ENCODE results near the gene NRL.
"Not testable (repeated sequence)": the region's sequence is repeated elsewhere in the genome, so short reads cannot be mapped to it uniquely, and the experiment has no call there.

The NRL gene

DNA sequence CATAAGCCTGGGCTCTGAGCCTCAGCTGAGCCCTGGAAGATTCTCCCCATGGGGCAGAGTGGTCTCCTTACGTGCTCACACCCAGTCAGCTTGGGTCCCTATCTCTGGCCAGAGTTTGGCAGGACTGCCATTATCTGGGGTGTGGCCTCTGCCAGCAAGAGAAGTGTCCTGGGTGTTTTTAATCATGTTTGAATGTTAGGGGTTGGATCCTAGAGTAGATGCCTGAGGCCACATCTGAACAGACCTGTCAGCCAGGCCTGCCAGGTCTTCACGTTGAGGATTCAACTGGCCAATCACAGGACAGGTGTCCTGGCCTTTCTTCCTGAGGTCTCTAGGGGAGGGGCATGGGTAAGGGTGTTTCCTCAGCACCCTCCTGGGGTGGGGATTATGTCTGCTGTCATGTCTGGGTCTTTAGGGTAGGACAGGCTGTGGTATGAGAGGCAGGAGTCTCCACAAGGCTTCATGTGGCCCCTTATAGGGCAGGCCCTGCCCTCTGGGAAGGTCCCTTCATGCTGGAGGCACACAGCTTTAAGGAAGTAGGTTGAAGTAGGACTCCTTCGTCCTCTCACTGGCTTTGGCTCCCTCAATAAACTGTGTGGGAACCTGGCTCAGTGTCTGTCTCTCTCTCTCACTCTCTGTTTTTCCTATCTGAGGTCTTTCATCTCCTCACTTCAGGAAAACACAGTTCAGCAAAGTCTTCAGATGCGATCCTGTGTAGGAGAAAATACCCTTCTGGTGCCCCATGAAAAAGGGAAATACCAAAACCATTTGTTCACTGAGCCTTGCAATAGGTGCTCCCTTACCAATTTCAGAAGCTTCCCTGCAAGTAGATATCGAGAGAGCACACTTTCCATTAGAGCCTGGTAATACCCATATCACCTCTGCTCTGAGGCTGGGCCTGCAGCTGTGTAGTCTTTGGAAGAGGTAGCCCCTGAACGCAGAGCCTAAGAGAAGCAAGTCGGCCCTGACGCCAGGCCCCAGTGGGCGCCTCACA is 9.0 kb upstream of the NRL start:
- no peak for DNase-seq (ENCODE audit: low read depth)

DNA sequence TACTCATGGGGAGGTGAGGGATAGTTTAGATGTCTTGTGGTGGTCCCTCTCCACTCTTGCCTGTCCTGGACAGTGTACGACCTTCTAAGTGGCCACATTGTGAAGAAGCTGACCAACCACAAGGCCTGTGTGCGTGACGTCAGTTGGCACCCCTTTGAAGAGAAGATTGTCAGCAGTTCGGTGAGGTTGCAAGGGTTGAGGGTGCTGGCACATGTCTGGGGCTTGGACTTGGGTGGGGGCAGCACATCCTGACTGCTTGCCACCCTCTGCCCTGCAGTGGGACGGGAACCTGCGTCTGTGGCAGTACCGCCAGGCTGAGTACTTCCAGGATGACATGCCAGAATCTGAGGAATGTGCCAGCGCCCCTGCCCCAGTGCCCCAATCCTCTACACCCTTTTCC is 8.1 kb upstream of the NRL start:
- DNase-seq (ENCODE audit: low read depth) = no peak

DNA sequence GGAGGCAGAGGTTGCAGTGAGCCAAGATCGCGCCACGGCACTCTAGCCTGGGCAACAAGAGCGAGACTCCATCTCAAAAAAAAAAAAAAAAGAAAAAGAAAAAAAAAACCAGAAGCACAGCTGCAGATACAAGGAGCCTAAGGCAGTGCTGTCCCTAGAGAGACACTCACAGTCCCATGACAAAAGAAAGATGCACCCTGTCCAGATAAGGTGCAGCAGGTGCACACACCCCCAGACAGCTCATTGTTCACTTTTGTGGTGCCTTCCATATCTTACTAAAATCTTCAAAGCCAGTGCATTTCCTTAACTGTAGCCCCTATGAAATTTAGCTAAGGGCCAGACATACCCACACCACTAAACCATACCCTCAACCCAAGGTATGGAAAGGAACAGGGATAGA is 7.7 kb upstream of the NRL start:
- no peak for DNase-seq (ENCODE audit: low read depth)

DNA sequence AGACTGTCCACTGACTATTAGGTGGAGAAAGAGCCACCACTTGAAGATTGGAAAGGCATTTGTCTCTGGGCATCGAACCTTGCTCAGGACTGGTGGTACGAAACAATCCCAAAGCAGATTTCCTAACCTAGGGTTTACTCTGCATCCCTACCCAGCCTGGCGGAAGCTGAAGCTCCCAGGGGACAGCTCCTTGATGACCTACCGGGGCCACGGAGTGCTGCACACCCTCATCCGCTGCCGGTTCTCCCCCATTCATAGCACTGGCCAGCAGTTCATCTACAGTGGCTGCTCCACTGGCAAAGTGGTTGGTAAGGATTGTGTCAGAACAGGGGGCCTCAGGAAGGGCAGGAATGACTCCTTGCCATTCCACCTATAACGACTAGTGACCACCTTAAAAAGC is 6.5 kb upstream of the NRL start:
- no peak for DNase-seq (ENCODE audit: low read depth)

DNA sequence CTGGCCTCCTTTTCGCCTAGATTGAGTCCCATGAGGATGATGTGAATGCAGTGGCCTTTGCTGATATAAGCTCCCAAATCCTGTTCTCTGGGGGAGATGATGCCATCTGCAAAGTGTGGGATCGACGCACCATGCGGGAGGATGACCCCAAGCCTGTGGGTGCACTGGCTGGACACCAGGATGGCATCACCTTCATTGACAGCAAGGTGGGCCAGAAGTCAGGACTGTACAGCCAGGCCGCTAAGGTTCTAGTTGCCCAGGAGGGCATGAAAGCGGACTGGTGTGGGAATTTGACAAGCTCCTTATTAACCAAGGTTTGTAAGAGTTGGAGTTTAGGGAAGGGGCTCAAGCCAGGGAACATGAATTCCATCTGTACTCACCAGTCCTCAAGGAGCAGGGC is 4.9 kb upstream of the NRL start:
- no peak for DNase-seq (ENCODE audit: low read depth)

DNA sequence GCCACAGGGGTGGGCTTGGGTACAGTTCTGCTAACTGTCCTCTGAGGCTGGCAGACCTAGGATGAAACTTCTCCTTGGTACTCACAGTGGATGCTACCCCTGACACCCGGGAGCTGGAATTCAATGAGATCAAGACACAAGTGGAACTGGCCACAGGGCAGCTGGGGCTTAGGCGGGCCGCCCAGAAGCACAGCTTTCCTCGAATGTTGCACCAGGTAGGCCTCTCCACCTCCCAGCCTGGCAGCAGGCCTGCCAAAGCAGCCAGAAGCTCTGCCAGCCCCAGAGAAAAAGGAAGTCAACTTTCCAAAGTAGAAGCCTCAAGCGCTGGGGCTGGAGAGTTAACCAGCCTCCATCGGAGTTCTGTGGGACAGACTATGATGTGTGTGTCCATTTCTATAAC is 2.4 kb upstream of the NRL start:
- no peak for DNase-seq (ENCODE audit: low read depth)

DNA sequence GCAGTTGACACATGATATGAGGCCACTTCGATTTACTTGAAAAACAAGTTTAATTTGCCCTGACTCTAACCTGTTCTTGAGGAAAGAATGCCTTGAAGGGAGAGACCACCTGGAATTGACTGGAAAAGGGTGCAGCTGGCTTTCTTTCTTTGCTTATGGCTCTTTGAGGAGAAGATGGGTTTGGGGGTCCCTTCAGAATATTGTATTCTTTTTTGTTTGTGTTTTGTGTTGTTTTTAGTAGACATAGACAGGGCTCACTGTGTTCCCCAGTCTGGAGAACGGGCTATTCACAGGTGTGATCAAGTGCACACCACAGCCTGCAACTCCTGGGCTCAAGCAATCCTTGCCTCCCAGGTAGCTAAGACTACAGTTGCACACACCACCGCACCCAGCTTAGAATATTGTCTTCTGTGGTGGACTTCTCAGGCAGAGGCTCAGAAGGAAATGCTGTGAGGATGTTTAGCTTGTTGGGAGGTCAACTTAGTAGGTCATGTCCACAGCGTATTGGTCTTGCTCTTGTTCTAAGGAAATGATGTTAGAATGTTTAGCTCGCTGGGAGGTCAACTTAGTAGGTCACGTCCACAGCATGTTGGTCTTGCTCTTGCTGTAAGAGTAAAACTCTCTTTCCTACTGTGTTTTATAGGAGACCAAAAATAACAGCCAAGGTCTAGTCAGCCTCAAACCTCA is 1.5 kb upstream of the NRL start:
- no peak for DNase-seq (ENCODE audit: low read depth)

DNA sequence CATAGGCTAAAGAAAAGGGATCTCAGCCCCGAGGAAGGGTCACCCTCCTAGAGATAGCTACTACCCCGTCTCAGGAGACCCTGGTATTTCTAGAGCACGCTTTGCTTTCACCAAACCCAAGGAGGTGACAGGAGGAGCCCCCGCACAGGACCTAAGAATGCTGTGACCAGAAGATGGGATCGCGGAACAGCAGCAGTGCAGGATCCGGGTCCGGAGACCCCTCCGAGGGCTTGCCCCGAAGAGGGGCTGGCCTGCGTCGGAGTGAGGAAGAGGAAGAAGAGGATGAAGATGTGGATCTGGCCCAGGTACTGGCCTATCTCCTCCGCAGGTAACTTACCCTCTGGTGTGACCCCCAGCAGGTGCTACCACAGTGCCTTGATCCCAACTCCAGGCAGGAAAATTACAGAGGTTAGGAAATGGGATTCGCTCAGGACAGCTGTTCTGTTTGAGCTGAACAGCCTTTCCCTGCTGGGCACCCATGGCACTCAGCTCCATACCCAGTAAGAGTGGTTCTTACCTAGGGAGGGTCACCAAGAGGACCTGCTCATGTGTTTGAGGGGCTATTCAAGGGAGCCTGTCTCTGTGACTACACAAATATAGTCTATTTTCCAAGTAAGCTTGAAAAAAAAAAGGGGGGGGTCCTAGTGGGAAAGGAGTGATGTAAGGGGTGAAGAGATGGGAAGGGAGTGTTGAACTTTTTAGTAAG is 826 bp upstream of the NRL start:
- no peak for DNase-seq (ENCODE audit: low read depth)

DNA sequence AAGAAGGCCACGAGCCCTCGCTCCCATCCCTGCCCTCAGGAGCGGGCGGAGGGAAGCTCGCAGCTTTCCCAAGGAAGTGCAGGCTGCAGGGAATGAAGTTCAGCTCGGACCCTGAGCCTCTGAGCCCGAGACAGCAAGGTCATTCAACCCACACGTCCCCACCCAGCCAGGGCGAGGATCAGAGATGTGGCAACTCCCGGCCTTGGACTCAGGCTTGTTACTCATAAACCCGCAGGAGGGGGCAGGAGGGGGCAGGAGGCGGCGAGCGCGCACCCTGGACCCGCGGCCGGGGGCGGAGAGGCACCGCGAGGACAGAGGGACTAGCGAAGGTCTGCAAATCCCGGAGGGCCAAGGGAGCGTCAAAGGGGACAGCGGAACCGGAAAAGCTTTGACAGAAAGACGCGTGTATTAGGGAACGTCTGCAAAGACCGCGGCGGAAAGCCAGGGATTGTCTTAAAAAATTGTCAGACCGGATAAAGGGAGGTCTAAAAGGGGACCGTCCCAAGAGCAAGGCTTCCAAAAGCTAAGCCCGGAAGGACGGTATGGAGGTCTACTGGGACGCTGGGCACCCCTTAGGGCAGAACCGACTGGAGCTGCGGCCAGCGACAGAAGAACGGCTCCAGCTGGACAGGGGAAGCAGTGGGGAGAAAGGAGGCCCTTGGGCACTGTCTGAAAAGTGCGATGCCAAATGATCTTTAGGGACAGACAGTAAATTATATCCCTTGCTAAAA is 783 bp downstream of the NRL start:
- DNase-seq (ENCODE audit: low read depth) = peak; percentile 93

DNA sequence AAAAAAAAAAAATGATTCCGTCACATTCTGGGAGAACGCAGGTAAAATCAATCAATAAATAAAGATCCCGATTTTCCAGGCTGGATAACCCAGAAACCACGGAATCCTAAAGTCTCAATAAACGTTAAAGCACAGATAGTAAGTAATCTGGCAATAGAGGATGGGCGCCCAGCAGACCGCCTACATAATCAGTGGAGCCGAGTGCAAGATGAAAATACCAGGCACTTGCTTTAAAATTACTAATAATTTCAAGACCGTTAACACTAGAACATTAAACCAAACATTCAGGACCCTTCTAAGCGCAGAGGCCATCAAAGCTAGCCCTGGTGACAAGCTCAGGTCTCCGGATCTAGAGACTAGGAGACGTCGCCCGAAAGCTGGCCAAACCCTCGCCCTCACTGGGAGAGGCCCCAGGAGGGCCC is 1.4 kb downstream of the NRL start:
- peak; percentile 12 for DNase-seq (ENCODE audit: low read depth)

DNA sequence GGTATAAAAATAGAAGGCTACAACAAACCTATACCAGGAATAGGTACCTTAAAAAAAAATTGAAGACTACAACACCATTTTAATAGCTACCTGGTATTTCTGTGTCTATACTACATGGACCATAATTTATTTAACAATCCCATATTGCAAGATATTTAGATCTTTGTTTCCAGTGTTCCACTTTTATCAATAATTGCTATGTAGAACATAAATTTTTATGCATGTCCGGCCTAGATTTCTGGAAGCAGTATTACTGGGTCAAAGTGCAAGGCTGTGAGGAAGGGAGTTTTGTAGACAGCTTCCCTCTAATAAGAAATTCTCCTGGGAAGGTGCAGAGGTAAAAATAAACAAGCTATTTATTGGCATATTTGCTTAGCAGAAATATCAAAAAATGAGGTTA is 4.2 kb downstream of the NRL start:
- no peak for DNase-seq (ENCODE audit: low read depth)

DNA sequence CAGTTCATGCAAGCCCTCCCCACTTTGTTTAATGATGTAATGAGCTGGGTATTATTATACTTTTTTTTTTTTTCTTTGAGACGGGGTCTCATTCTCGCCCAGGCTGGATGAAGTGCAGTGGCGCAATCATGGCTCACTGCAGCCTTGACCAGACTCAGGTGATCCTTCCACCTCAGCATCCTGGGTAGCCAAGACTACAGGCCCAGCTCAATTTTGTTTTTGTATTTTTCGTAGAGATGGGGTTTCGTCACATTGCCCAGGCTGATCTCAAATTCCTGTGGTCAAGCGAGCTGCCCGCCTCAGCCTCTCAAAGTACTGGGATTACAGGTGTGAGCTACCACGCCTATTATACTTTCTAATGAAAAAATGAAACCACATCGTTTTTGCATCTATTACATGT is 4.7 kb downstream of the NRL start:
- DNase-seq (ENCODE audit: low read depth) = no peak

DNA sequence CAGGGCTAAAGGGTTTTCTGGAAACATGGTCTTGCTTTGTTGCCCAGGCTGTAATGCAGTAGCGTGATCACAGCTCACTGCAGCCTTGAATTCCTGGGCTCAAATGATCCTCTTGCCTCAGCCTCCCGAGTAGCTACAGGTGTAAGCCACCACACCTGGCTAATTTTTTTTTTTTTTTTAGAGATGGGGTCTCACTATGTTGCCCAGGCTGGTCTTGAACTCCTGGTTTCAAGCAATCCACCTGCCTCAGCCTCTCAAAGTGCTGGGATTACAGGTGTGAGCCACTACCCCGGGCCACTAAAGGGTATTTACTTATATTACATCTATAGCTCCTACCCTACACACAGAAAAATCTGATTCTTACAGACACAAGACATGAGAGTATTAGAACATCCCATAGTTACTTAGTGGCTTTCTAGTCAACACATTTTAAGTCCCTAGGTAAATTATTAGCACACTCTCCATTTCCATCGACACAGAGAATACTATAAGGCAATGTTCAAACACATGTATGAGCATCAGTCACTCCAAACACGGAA is 6.3 kb downstream of the NRL start:
- no peak for DNase-seq (ENCODE audit: low read depth)

DNA sequence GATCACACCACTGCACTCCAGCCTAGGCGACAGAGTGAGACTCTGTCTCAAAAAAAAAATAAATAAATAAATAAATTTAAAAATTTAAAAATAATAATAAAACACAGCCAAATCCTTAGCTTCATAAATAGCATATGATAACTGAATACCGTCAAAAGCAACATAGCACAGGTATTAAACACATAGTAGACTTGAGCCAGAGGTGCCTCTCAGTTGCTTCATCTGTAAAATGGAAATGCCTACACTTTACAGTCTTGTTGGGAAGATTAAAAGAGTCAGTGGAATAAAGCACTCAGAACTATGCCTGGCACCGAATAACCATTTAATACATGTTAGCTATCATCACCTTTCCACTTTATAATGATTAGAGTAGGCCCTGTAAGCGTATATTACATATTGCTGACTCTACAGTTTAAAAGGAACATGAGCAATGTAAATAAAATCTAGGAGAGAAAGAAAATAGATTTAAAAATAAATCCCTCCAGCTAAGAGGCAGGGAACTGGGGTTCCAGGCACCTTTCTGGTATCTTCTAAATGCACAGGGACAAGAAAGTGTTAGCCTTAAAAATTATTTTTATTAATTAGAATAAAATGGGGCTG is 8.0 kb downstream of the NRL start:
- no peak for DNase-seq (ENCODE audit: low read depth)

DNA sequence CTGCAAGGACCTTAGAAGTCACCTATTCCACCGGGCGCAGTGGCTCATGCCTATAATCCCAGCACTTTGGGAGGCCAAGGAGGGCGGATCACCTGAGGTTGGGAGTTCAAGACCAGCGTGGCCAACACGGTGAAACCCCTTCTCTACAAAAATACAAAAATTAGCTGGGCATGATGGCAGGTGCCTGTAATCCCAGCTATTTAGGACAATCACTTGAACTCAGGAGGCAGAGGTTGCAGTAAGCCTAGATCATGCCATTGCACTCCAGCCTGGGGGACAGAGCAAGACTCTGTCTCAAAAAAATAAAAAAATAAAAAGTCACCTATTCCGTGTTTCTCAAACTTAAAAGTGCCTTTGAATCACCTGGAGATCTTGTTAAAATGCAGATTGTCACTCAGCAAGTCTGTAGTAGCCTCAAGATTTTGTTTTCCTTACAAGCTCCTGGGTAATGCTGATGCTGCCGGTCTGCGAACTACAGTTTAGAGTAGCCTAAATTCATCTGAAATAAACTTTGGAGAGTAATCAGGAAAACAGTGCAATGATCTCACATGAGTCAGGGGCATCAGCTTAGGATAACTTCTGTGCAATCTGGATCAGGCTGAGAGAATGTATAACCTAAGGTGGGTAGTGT is 9.0 kb downstream of the NRL start:
- DNase-seq (ENCODE audit: low read depth) = not testable (repeated sequence)

DNA sequence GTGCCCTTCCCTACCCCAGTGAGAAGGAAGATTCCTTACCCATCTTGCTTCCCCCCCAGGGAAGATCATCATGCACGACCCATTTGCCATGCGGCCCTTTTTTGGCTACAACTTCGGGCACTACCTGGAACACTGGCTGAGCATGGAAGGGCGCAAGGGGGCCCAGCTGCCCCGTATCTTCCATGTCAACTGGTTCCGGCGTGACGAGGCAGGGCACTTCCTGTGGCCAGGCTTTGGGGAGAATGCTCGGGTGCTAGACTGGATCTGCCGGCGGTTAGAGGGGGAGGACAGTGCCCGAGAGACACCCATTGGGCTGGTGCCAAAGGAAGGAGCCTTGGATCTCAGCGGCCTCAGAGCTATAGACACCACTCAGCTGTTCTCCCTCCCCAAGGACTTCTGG is 11.3 kb downstream of the NRL start:
- no peak for DNase-seq (ENCODE audit: low read depth)

DNA sequence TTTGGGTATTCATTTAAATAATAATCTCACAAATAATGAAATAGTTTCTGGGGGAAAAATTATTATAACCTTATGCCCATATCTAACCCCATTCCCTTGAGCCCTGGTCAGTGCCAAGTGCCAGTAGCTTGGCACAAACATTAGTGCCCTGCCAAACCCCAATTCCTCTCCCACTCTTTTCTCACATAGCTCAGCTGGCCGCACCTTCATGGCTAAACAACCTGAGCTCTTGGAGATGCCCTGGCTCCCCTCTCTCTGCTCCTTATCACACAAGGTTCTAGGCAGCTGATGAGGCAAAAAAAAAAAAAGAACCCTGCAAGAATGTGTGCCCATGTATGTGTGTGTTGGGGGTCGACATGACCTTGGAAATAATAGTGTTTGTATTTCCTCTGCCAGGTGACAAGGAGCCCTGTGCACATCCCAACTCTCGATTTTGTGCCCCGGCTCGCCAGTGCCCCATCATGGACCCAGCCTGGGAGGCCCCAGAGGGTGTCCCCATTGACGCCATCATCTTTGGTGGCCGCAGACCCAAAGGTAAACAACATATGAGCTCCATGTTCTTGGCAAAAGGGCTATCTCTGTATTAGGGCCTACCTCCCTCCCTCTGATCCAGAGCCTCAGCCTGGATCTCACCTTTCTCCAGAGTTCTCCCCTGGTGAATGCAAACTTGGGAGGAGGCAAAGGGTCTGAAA is 12.2 kb downstream of the NRL start:
- DNase-seq (ENCODE audit: low read depth) = no peak

DNA sequence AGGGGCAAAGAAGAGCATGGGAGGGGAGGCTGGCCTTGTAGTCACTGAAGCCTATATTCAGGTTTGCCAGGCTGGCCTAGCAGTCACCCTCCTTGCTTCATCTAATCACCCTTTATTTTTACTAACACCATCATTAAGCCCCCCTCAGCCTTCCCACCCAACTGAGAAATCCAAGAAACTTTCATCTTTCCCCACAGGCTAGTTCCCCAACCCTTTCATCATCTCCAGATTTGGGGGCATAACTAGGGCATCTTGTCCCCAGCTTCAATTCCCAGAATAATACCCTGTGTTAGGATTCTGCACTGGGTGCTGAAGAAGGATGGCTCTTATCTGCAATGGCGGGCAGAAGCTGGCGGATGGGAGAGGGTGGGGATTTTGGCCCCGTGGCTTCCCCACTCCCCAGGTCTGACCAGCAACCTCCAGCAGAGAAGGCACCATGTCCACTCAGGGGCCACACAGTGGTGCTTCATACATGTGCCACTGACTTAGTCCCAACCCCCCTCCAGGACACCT is 13.7 kb downstream of the NRL start:
- DNase-seq (ENCODE audit: low read depth) = no peak

DNA sequence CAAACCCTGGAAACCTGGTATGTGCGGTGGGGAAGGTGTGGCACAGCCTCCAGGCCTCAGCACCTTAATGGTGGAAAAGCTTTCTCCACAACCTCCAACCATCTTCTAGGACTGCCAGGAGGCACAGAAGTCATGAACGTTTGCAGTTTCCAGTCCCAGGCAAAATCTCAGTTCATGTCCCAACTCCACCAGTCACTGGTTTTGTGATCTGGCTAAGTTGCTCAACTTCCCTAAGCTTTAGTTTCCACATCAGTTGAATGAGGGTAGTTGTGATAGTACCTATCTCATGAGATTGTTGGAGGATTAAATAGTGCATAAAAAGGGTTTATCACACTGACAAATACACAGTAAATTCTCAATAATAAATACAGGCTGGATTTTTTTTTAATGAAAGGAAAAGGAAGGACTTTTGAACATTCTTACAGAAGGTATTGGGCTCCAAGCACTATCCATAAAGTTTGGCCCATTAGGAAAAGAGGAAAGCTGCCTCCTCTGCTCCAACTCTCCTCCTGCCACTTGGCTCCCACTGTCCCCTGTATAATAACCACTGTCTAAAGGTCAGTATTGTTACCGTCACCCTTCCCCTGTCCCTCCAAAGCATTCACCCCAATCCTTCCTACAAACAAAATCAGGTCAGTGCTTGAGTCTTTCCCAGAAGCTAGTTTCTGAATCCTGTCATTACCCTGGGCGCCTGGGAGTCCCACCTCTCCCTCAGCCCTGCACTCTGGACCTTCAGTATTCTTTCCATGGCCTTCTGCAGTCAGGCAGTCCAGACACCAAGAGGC is 14.4 kb downstream of the NRL start:
- no peak for DNase-seq (ENCODE audit: low read depth)

All from iris pigment epithelial cell (primary cell).